Activated CD4-positive, alpha-beta T cell treated with anti-CD3 and anti-CD28 coated beads, Interleukin-2, amount 10 ng/mL, durations not matched to agents 24 days and 14 days (primary cell): ENCODE data around the gene NCAM1. TPM values are rescaled to one million over a fixed set of nuclear protein-coding genes. Genes with fewer than 3 reads are reported as not detected.

Source experiments
- DNase-seq: peaks from one replicate; pipeline ENCODE4 v3.0.0; 2022
- H3K27ac Mint-ChIP-seq: one replicate; pipeline ENCODE4 v1.8.0; 2022; ENCODE audit warnings: mild to moderate bottlenecking, mixed read lengths
- H3K27me3 Mint-ChIP-seq: one replicate; pipeline ENCODE4 v1.8.0; 2022; ENCODE audit warnings: mixed read lengths
- H3K36me3 Mint-ChIP-seq: one replicate; pipeline ENCODE4 v1.8.0; 2022; ENCODE audit warnings: low read depth, mild to moderate bottlenecking, mixed read lengths
- H3K4me1 Mint-ChIP-seq: one replicate; pipeline ENCODE4 v1.8.0; 2021; ENCODE audit warnings: mixed read lengths
- H3K4me3 Mint-ChIP-seq: one replicate; pipeline ENCODE4 v1.8.0; 2022; ENCODE audit warnings: mild to moderate bottlenecking, moderate library complexity, mixed read lengths
- H3K9me3 Mint-ChIP-seq: one replicate; pipeline ENCODE4 v1.8.0; 2021; ENCODE audit warnings: mixed read lengths
- intact Hi-C: fragments of 100-400 bp; cut with micrococcal nuclease; formaldehyde crosslinking; loops from one replicate; pipeline ENCODE4 v1.15.1; 2023
- total RNA-seq: library from RNA; stranded (reverse); gene quantifications from 2 replicates; pipeline ENCODE4 v1.2.3, GENCODE V29; 2022

NCAM1 gene
- total RNA-seq, 1 donor from 2014 or later: not detected

- Mint-ChIP-seq H3K27me3 (peaks cover 11% of the 10 kb centered on the region), H3K4me1 (no peaks in the 10 kb centered on the region), H3K36me3 (no peaks in the 10 kb centered on the region), H3K27ac (no peak overlapping the region), H3K4me3 (no peak overlapping the region), H3K9me3 (no peaks in the 10 kb centered on the region)
- DNase-seq: no peak
- intact Hi-C loops: no loop called here
Observed at GRCh38 chr11:113198972-113199661, 237.9 kb downstream of the NCAM1 start.

DNA sequence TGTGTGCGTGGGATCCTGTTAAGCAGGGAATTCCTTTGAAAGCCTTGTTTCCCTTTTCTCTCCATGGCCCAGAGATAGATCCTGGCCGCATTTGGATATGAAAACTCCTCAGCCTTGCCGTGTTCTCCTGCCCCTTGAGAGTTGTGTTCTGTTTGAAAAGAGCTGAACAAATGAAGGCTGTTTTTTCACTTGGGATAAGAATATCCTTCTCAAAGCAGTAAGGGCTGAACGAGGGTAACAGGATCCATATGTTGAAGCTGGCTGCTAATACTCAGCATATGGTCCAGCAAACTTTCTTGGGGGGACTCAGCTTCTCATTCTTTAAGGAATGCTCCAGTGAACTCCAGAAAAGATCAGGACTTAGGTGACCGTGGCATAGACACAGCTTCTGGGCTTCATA lies 238.6 kb downstream of the NCAM1 start:
- intact Hi-C loops: no loop called here
- no peak for DNase-seq
- Mint-ChIP-seq H3K4me1 (no peaks in the 10 kb centered on the region), H3K27me3 (peaks cover 11% of the 10 kb centered on the region), H3K4me3 (no peak overlapping the region), H3K27ac (no peak overlapping the region), H3K36me3 (no peaks in the 10 kb centered on the region), H3K9me3 (no peaks in the 10 kb centered on the region)

- H3K27me3 Mint-ChIP-seq: peaks cover 7% of the 10 kb centered on the region
- intact Hi-C loops: no loop called here
- no peaks in the 10 kb centered on the region for H3K4me1 Mint-ChIP-seq
- H3K36me3 Mint-ChIP-seq: no peaks in the 10 kb centered on the region
- DNase-seq: no peak
- H3K9me3 Mint-ChIP-seq: no peaks in the 10 kb centered on the region
- no peak overlapping the region for H3K27ac Mint-ChIP-seq
- no peak overlapping the region for H3K4me3 Mint-ChIP-seq
Observed at GRCh38 chr11:113201054-113201818, 240.0 kb downstream of the NCAM1 start.

DNA sequence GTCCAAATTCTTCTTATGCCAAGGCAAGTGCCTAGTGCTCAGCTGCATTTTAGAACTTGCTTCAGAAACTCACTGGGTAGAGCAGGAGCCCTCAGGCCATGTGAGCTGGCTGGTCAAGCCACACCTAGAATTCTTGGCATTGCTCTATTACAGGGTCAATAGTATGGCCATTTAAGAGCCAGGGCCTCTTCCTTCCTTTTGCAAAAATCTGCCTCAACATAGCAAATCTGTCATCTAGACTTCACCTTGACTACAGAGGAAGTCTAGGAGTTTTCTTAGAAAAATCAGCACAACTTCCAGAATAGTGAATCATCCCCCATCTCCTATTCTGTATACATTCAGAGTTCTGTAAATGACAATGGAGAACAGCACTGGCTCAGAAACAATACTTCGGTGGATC lies 241.2 kb downstream of the NCAM1 start:
- H3K27me3 Mint-ChIP-seq: peaks cover 7% of the 10 kb centered on the region
- no peaks in the 10 kb centered on the region for H3K36me3 Mint-ChIP-seq
- H3K9me3 Mint-ChIP-seq: no peaks in the 10 kb centered on the region
- no peak overlapping the region for H3K27ac Mint-ChIP-seq
- no peak overlapping the region for H3K4me3 Mint-ChIP-seq
- intact Hi-C loops: no loop called here
- no peaks in the 10 kb centered on the region for H3K4me1 Mint-ChIP-seq
- no peak for DNase-seq

- no peak for DNase-seq
- Mint-ChIP-seq H3K27ac (no peak overlapping the region), H3K4me1 (no peaks in the 10 kb centered on the region), H3K4me3 (no peak overlapping the region), H3K9me3 (no peaks in the 10 kb centered on the region), H3K36me3 (no peaks in the 10 kb centered on the region), H3K27me3 (peaks cover 3% of the 10 kb centered on the region)
- intact Hi-C loops: no loop called here
Observed at GRCh38 chr11:113203141-113203753, 242.0 kb downstream of the NCAM1 start.

GRCh38 chr11:113204280-113204679 lies 243.1 kb downstream of the NCAM1 start:
- Mint-ChIP-seq H3K9me3 (no peaks in the 10 kb centered on the region), H3K36me3 (no peaks in the 10 kb centered on the region), H3K27me3 (no peaks in the 10 kb centered on the region), H3K4me1 (no peaks in the 10 kb centered on the region), H3K27ac (no peak overlapping the region), H3K4me3 (no peak overlapping the region)
- intact Hi-C loops: no loop called here
- no peak for DNase-seq

GRCh38 chr11:113213549-113213948 lies 252.3 kb downstream of the NCAM1 start:
- no peak for DNase-seq
- intact Hi-C loops: no loop called here
- Mint-ChIP-seq H3K27ac (no peak overlapping the region), H3K36me3 (no peaks in the 10 kb centered on the region), H3K4me3 (no peak overlapping the region), H3K4me1 (no peaks in the 10 kb centered on the region), H3K27me3 (peaks cover 11% of the 10 kb centered on the region), H3K9me3 (no peaks in the 10 kb centered on the region)

- Mint-ChIP-seq H3K27me3 (peaks cover 6% of the 10 kb centered on the region), H3K4me1 (no peaks in the 10 kb centered on the region), H3K9me3 (peaks cover 3% of the 10 kb centered on the region), H3K4me3 (no peak overlapping the region), H3K27ac (no peak overlapping the region), H3K36me3 (no peaks in the 10 kb centered on the region)
- intact Hi-C loops: no loop called here
- DNase-seq: no peak
Observed at GRCh38 chr11:113222241-113222640, 261.0 kb downstream of the NCAM1 start.

- Mint-ChIP-seq H3K27ac (no peak overlapping the region), H3K9me3 (peaks cover 4% of the 10 kb centered on the region), H3K27me3 (peaks cover 10% of the 10 kb centered on the region), H3K4me3 (no peak overlapping the region), H3K36me3 (no peaks in the 10 kb centered on the region), H3K4me1 (no peaks in the 10 kb centered on the region)
- intact Hi-C loops: no loop called here
- no peak for DNase-seq
Observed at GRCh38 chr11:113234888-113235287, 273.7 kb downstream of the NCAM1 start.

GRCh38 chr11:113237261-113237660 lies 276.0 kb downstream of the NCAM1 start:
- no peaks in the 10 kb centered on the region for H3K9me3 Mint-ChIP-seq
- H3K27me3 Mint-ChIP-seq: peaks cover 19% of the 10 kb centered on the region
- H3K36me3 Mint-ChIP-seq: no peaks in the 10 kb centered on the region

DNA sequence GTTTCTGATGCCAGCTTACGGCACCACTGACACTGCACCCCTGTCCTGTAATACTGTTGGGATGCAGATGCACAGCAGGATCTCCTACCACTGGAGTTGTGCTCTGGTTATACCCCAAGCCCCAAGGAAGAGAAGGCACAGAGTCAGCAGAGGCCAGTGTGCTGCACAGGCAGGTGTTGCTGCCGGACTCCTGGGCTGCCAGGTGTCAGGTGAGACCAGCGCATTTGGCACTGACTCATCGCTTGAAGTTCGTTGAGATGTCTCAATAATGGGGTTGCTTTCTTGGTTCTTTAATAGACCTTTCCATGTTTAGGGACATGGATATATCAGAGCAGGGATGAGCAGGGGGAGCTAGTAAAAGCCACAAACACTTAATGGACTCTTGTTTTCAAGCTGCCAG lies 277.5 kb downstream of the NCAM1 start:
- Mint-ChIP-seq H3K27ac (no peak overlapping the region), H3K27me3 (peaks cover 29% of the 10 kb centered on the region), H3K4me3 (no peak overlapping the region), H3K4me1 (peaks cover 10% of the 10 kb centered on the region), H3K36me3 (no peaks in the 10 kb centered on the region), H3K9me3 (no peaks in the 10 kb centered on the region)
- no peak for DNase-seq
- intact Hi-C loops: no loop called here

More at GRCh38 chr11:113237261-113237660, 276.0 kb downstream of the NCAM1 start:
- Mint-ChIP-seq H3K4me3 (no peak overlapping the region), H3K27ac (no peak overlapping the region), H3K4me1 (no peaks in the 10 kb centered on the region)
- intact Hi-C loops: no loop called here
- no peak for DNase-seq

DNA sequence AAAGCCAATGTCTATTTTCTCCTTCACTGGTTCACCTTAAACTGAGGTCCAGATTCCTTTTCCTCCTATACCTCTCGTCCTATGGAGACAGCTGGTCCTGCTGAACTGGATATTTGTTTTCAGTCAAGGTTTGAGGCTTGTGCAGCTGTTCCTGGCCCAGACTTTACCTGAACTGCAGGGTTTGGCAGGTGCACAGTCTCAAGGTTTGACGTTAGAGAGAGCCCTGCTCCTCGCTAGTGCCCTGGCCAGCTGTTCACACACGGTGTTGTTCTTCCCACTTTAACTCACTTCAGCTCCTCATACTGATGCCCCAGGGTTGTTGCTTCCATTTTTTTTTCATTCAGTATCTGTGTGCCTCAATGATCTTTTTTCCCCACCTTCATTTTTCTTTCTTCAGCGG lies 279.2 kb downstream of the NCAM1 start:
- Mint-ChIP-seq H3K27me3 (peaks cover 39% of the 10 kb centered on the region), H3K4me1 (peaks cover 10% of the 10 kb centered on the region), H3K4me3 (no peak overlapping the region), H3K9me3 (no peaks in the 10 kb centered on the region), H3K36me3 (no peaks in the 10 kb centered on the region), H3K27ac (no peak overlapping the region)
- DNase-seq: no peak
- intact Hi-C loops: no loop called here

- Mint-ChIP-seq H3K27ac (no peak overlapping the region), H3K36me3 (no peaks in the 10 kb centered on the region), H3K9me3 (no peaks in the 10 kb centered on the region), H3K27me3 (peaks cover 46% of the 10 kb centered on the region), H3K4me1 (peaks cover 10% of the 10 kb centered on the region), H3K4me3 (no peak overlapping the region)
- DNase-seq: no peak
- intact Hi-C loops: no loop called here
Observed at GRCh38 chr11:113240790-113241635, 279.8 kb downstream of the NCAM1 start.
